ENCODE measurements around the gene VRK2.

VRK2 gene

DNA sequence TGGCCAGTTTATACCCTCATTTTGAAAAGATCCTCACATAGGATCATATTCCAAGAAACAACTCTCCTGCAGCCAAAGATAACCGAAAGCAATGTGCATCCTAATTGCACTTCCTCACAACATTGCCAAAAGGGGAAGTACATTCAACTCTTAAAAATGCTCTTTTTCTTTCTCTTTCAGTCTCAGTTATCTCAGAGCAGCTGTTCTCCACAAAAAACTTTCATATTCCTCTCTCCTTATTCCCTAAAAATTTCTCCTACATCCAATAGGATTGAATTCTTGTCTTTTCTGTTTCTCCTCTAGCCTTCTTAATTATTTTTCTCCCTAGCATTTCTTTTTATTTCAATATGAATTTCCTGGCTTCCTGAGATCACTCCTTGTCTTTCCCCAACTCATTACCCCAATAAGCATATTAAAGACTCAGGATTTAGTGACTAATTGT, 7.4 kb upstream of the VRK2 start:
- Histone ChIP-seq H3K4me3 (IDR thresholded peaks at IDR 0.05; ENCODE audit: insufficient read depth, low read depth, low read length) (no peak overlapping the region), H3K27me3 (ENCODE audit: insufficient read depth, low read depth) (no peaks in the 10 kb centered on the region), H3K4me1 (ENCODE audit: low read depth, poor library complexity, severe bottlenecking) (peaks cover 27% of the 10 kb centered on the region), H3K27ac (no peak overlapping the region), H3K36me3 (ENCODE audit: insufficient read depth) (no peaks in the 10 kb centered on the region), H3K4me2 (no peak overlapping the region), H3K79me2 (ENCODE audit: insufficient read depth, low read depth) (no peaks in the 10 kb centered on the region), H4K20me1 (ENCODE audit: insufficient read depth) (no peaks in the 10 kb centered on the region), H2AFZ (ENCODE audit: low read depth) (no peak overlapping the region), H3K9ac (no peak overlapping the region)
- TF ChIP-seq, protein P1, sequence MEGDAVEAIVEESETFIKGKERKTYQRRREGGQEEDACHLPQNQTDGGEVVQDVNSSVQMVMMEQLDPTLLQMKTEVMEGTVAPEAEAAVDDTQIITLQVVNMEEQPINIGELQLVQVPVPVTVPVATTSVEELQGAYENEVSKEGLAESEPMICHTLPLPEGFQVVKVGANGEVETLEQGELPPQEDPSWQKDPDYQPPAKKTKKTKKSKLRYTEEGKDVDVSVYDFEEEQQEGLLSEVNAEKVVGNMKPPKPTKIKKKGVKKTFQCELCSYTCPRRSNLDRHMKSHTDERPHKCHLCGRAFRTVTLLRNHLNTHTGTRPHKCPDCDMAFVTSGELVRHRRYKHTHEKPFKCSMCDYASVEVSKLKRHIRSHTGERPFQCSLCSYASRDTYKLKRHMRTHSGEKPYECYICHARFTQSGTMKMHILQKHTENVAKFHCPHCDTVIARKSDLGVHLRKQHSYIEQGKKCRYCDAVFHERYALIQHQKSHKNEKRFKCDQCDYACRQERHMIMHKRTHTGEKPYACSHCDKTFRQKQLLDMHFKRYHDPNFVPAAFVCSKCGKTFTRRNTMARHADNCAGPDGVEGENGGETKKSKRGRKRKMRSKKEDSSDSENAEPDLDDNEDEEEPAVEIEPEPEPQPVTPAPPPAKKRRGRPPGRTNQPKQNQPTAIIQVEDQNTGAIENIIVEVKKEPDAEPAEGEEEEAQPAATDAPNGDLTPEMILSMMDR (conservative IDR thresholded peaks at IDR 0.05; ENCODE audit: low read depth, low read length) = no peak

DNA sequence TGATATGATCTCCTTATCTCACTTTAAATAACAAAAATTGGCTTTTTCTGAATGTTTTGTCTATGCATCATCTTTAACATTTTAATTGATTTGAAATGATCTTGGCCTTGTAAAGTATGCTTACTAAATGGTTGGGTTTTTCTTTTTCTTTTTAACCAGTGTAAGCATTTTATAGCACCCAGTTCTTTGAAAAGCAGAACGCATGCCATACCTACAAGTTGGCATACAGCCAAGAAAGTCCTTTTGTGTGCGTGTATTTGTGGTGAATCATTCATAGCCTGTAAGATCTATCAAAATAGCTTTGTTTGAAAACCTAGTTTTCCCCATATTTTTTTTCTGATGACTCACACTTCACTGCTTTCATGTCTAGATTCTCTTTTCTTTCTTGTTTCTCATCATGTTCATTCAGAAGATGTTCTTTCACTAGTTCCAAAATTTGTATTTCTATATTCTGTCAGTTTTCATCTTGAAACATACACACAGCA, 4.1 kb upstream of the VRK2 start:
- Histone ChIP-seq H3K4me1 (ENCODE audit: low read depth, poor library complexity, severe bottlenecking) (peaks cover 42% of the 10 kb centered on the region), H3K27me3 (ENCODE audit: insufficient read depth, low read depth) (no peaks in the 10 kb centered on the region), H3K79me2 (ENCODE audit: insufficient read depth, low read depth) (peaks cover under 1% of the 10 kb centered on the region; the same call in 1 of the 2 replicates), H3K4me2 (peak overlapping the region; percentile 33), H2AFZ (ENCODE audit: low read depth) (peak overlapping the region; percentile 17; the same call in 1 of the 2 replicates), H3K36me3 (ENCODE audit: insufficient read depth) (no peaks in the 10 kb centered on the region), H4K20me1 (ENCODE audit: insufficient read depth) (no peaks in the 10 kb centered on the region), H3K27ac (peak overlapping the region; percentile 25; the same call in 1 of the 2 replicates), H3K9ac (no peak overlapping the region), H3K4me3 (IDR thresholded peaks at IDR 0.05; ENCODE audit: insufficient read depth, low read depth, low read length) (peak overlapping the region; percentile 31)
- TF ChIP-seq, protein P1 (conservative IDR thresholded peaks at IDR 0.05; ENCODE audit: low read depth, low read length) = no peak

DNA sequence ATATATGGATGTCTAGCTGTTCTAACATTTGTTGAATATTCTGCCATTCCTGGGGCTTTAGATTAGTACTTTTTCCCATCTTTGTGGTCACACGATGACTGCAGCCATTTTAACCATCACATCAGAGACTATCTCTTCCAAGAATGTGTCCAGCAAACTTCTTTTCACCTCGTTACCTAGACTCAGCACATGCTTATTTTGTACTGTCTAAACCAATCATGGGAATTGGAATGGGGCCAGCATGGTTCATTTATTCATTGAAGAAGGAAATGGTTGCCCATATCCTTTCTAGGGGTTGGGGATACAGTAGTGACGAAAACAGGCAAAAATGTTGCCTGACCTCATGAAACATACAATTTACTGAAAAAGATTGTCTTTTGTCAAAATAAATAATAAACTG, 2.5 kb upstream of the VRK2 start:
- TF ChIP-seq, protein P1 (conservative IDR thresholded peaks at IDR 0.05; ENCODE audit: low read depth, low read length) = no peak
- peak overlapping the region; percentile 87; the same call in 1 of the 2 replicates for H2AFZ ChIP-seq (ENCODE audit: low read depth)
- H3K4me2 ChIP-seq = peak overlapping the region; percentile 70; the same call in 1 of the 2 replicates
- peaks cover 51% of the 10 kb centered on the region for H3K4me1 ChIP-seq (ENCODE audit: low read depth, poor library complexity, severe bottlenecking)
- H3K9ac ChIP-seq = no peak overlapping the region
- H4K20me1 ChIP-seq (ENCODE audit: insufficient read depth) = no peaks in the 10 kb centered on the region
- H3K27ac ChIP-seq = no peak overlapping the region
- no peaks in the 10 kb centered on the region for H3K36me3 ChIP-seq (ENCODE audit: insufficient read depth)
- H3K79me2 ChIP-seq (ENCODE audit: insufficient read depth, low read depth) = peaks cover 17% of the 10 kb centered on the region
- H3K4me3 ChIP-seq (IDR thresholded peaks at IDR 0.05; ENCODE audit: insufficient read depth, low read depth, low read length) = no peak overlapping the region
- H3K27me3 ChIP-seq (ENCODE audit: insufficient read depth, low read depth) = no peaks in the 10 kb centered on the region

DNA sequence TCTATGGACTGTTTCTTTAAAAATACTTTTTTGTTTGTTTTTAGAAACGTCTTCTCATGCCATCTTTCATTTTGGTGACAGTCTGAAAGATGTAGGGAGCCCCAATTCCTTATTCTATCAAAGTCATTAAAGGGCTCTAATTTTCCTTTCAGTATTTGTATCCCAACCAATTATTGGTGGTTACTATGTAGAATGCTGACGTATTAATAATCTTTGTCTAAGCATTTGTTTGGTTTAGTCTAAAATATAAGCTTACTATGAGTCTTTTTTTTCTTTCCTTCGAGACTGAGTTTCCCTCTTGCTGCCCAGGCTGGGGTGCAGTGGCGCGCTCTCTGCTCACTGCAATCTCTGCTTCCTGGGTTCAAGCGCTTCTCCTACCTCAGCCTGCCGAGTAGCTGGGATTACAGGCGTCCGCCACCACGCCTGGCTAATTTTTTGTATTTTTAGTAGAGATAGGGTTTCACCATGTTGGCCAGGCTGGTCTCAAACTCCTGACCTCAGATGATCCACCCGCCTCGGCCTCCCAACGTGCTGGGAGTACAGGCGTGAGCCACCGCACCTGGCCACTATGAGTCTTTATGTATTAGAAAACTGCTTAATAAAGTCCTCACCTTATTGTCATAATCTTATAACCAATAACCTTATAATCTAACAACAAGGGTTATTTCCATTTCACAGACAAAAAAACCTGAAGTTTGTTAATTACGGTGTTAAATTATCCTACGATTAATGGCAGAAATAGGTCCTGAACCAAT, 849 bp upstream of the VRK2 start:
- no peaks in the 10 kb centered on the region for H3K36me3 ChIP-seq (ENCODE audit: insufficient read depth)
- TF ChIP-seq, protein P1 (conservative IDR thresholded peaks at IDR 0.05; ENCODE audit: low read depth, low read length) = no peak
- H3K4me2 ChIP-seq = peak overlapping the region; percentile 70
- peak overlapping the region; percentile 95 for H3K27ac ChIP-seq
- H3K4me3 ChIP-seq (IDR thresholded peaks at IDR 0.05; ENCODE audit: insufficient read depth, low read depth, low read length) = peak overlapping the region; percentile 74
- H3K79me2 ChIP-seq (ENCODE audit: insufficient read depth, low read depth) = peaks cover 20% of the 10 kb centered on the region
- H3K4me1 ChIP-seq (ENCODE audit: low read depth, poor library complexity, severe bottlenecking) = peaks cover 65% of the 10 kb centered on the region
- no peaks in the 10 kb centered on the region for H3K27me3 ChIP-seq (ENCODE audit: insufficient read depth, low read depth)
- peak overlapping the region; percentile 87 for H2AFZ ChIP-seq (ENCODE audit: low read depth)
- H3K9ac ChIP-seq = peak overlapping the region; percentile 89
- no peaks in the 10 kb centered on the region for H4K20me1 ChIP-seq (ENCODE audit: insufficient read depth)
